ENCODE data around the gene C2. TPM values are rescaled to one million over a fixed set of nuclear protein-coding genes. Genes with fewer than 3 reads are reported as not detected.

C2 gene
- total RNA-seq (1 to 10 TPM; 2.1 to 3.2 TPM), polyA plus RNA-seq (not detected)

DNA sequence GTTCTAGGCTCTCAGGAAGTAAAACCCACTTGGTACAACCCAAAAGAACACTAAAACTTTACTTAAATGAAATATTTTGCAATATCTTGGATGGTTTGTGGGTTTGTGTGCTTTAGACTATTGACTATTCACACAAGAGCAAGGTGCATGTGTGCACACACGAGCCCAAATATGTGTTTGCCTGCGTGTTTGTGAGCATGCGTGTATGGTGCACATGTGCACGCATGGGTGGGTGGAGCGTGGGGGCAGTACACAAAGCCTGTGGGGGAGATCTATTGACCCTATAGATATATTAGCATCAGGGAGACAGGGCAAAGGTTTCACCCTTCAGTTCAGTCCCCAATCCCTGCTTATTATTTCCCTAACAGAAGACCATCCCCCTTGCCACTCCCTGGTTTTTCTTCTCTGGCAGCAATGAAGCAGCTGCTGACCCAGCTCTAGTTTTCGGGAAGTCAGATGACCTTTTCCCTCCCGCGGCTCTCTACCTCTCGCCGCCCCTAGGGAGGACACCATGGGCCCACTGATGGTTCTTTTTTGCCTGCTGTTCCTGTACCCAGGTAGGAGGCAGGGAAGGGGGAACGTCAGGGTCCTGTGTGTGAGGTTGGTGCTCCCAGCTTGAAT lies at the start of gene C2:
C2 (plus strand) TSS at position 476 of the 621 bp plus-strand sequence; CDS start at position 512, 36 bp downstream.
- H3K27me3 ChIP-seq (ENCODE audit: insufficient read depth, low read length) = no peaks in the 10 kb centered on the region
- CTCF ChIA-PET (ENCODE audit: partially characterized antibody) = no interaction called here
- Mint-ChIP-seq H3K9me3 (no peaks in the 10 kb centered on the region), H3K36me3 (no peaks in the 10 kb centered on the region), H3K4me3 (no peak within 1 kb of the TSS), H3K27ac (no peak within 1 kb of the TSS), H3K27me3 (peaks cover 0 to 1% of the 10 kb centered on the region in 2 donors), H3K4me1 (no peaks in the 10 kb centered on the region)
- no peaks in the 10 kb centered on the region for H3K36me3 ChIP-seq (ENCODE audit: insufficient read depth, low read length)
- no peak for DNase-seq
- intact Hi-C loops (cut with micrococcal nuclease) = no loop called here
- H3K27ac ChIP-seq (ENCODE audit: low read depth, low read length) = no peak within 1 kb of the TSS
- H3K4me3 ChIP-seq (ENCODE audit: low read length in 2 of 2) = no peak within 1 kb of the TSS
- no peaks in the 10 kb centered on the region for H3K9me3 ChIP-seq (ENCODE audit: control insufficient read depth in 1 of 2, low read length in 2 of 2)
- POLR2A ChIA-PET (ENCODE audit: partially characterized antibody) = no interaction called here
- H3K4me1 ChIP-seq (ENCODE audit: insufficient read depth, low read length) = no peaks in the 10 kb centered on the region

DNA sequence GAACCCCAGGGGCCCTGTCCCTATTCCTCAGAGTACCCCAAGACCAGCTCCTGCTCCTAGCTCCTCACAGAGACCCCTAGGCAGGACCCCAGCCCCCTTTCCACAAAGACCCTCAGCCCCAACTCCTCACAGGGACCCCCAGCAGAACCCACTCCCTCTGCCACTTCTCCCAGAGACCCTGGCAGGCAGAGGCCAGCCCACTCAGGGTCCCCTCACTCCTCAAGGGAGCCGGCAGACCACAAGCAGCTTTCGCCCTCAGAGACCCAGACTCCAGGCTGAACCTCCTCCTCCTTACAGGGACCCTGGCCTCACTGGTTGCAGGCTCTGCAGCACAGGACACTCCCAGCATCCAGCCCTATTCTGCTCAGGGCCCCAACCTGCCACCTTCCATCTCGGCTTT lies 49.3 kb upstream of the C2 start:
- POLR2A ChIA-PET (ENCODE audit: partially characterized antibody) = no interaction called here
- peak overlapping the region in 1 of 7 donors; percentile 66 for H3K27ac Mint-ChIP-seq
- Histone ChIP-seq H3K27me3 (ENCODE audit: insufficient read depth, low read length) (no peaks in the 10 kb centered on the region), H3K27ac (ENCODE audit: low read depth, low read length) (no peak overlapping the region), H3K4me1 (ENCODE audit: insufficient read depth, low read length) (no peaks in the 10 kb centered on the region), H3K4me3 (ENCODE audit: low read length in 2 of 2) (no peak overlapping the region), H3K36me3 (ENCODE audit: insufficient read depth, low read length) (peaks cover 35% of the 10 kb centered on the region), H3K9me3 (ENCODE audit: control insufficient read depth in 1 of 2, low read length in 2 of 2) (no peaks in the 10 kb centered on the region)
- CTCF ChIA-PET (ENCODE audit: partially characterized antibody) = interaction anchor here (0.7 kb wide), 1 partner anchor 9 kb away, joined by 3 read pairs; no protein-coding TSS in a partner anchor
- no peak overlapping the region for H3K4me3 Mint-ChIP-seq
- H3K4me1 Mint-ChIP-seq = peaks cover 0 to 6% (median 2%) of the 10 kb centered on the region in 4 donors
- no peaks in the 10 kb centered on the region for H3K27me3 Mint-ChIP-seq
- DNase-seq = no peak
- peaks cover 28 to 35% of the 10 kb centered on the region in 2 donors for H3K36me3 Mint-ChIP-seq
- intact Hi-C loops (cut with micrococcal nuclease) = no loop called here
- peaks cover 0 to 2% (median 0%) of the 10 kb centered on the region in 8 donors for H3K9me3 Mint-ChIP-seq

DNA sequence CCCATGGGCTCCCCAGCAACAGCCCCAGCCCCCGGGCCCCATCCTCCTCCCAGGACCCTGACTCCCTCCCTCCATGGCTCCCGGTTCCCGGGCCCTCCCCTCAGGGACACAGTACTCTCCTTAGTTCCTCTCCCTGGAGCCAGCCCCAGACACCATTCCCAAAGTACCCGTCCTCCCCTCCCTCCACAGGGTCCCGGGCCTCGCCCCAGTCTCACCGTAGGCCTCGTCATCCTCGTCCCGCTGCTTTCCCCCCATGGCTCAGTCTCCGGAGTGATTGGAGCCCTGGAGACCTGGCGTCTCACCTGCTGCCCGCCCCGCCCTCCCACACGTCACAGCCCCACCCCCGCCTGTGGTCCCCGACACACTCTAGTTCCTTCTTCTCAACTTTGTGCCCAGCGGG lies 48.8 kb upstream of the C2 start, which contains the start of gene SLC44A4:
SLC44A4 (minus strand) TSS at position 272 of the 400 bp plus-strand sequence; CDS start at position 255, 17 bp downstream.
- Histone ChIP-seq H3K27me3 (ENCODE audit: insufficient read depth, low read length) (no peaks in the 10 kb centered on the region), H3K36me3 (ENCODE audit: insufficient read depth, low read length) (peaks cover 40% of the 10 kb centered on the region), H3K4me1 (ENCODE audit: insufficient read depth, low read length) (no peaks in the 10 kb centered on the region), H3K27ac (ENCODE audit: low read depth, low read length) (no peak within 1 kb of the TSS), H3K4me3 (ENCODE audit: low read length in 2 of 2) (no peak within 1 kb of the TSS), H3K9me3 (ENCODE audit: control insufficient read depth in 1 of 2, low read length in 2 of 2) (no peaks in the 10 kb centered on the region)
- H3K4me3 Mint-ChIP-seq = no peak within 1 kb of the TSS
- H3K27me3 Mint-ChIP-seq = no peaks in the 10 kb centered on the region
- ChIA-PET CTCF (ENCODE audit: partially characterized antibody) (interaction anchor here (0.7 kb wide), 1 partner anchor 9 kb away, joined by 3 read pairs; no protein-coding TSS in a partner anchor), POLR2A (ENCODE audit: partially characterized antibody) (no interaction called here)
- peaks cover 0 to 2% (median 0%) of the 10 kb centered on the region in 8 donors for H3K9me3 Mint-ChIP-seq
- H3K36me3 Mint-ChIP-seq = peaks cover 28 to 39% of the 10 kb centered on the region in 2 donors
- H3K4me1 Mint-ChIP-seq = peaks cover 0 to 6% (median 2%) of the 10 kb centered on the region in 4 donors
- intact Hi-C loops (cut with micrococcal nuclease) = no loop called here
- H3K27ac Mint-ChIP-seq = peak within 1 kb of the TSS in 1 of 7 donors; percentile 66
- DNase-seq = no peak

DNA sequence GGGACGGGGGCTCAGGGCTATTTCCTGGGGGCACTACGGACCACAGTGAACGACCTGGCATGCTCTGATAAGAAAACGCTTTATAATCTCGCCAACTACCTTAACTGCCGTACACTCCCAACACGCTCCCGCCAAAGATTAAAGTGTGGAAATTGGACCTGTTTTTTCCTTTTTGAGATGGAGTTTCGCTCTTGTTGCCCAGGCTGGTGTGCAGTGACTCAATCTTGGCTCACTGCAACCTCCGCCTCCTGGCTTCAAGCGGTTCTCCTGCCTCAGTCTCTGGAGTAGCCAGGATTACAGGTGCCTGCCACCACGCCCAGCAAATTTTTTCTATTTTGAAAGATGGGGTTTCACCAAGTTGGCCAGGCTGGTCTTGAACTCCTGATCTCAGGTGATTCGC lies 48.4 kb upstream of the C2 start:
- peaks cover 0 to 6% (median 2%) of the 10 kb centered on the region in 4 donors for H3K4me1 Mint-ChIP-seq
- Histone ChIP-seq H3K4me1 (ENCODE audit: insufficient read depth, low read length) (no peaks in the 10 kb centered on the region), H3K36me3 (ENCODE audit: insufficient read depth, low read length) (peaks cover 44% of the 10 kb centered on the region), H3K9me3 (ENCODE audit: control insufficient read depth in 1 of 2, low read length in 2 of 2) (no peaks in the 10 kb centered on the region), H3K27me3 (ENCODE audit: insufficient read depth, low read length) (no peaks in the 10 kb centered on the region), H3K4me3 (ENCODE audit: low read length in 2 of 2) (no peak overlapping the region), H3K27ac (ENCODE audit: low read depth, low read length) (no peak overlapping the region)
- no peaks in the 10 kb centered on the region for H3K27me3 Mint-ChIP-seq
- ChIA-PET POLR2A (ENCODE audit: partially characterized antibody) (no interaction called here), CTCF (ENCODE audit: partially characterized antibody) (no interaction called here)
- no peak overlapping the region for H3K27ac Mint-ChIP-seq
- intact Hi-C loops (cut with micrococcal nuclease) = no loop called here
- H3K4me3 Mint-ChIP-seq = no peak overlapping the region
- peaks cover 0 to 2% (median 0%) of the 10 kb centered on the region in 8 donors for H3K9me3 Mint-ChIP-seq
- peaks cover 28 to 43% of the 10 kb centered on the region in 2 donors for H3K36me3 Mint-ChIP-seq
- no peak for DNase-seq

DNA sequence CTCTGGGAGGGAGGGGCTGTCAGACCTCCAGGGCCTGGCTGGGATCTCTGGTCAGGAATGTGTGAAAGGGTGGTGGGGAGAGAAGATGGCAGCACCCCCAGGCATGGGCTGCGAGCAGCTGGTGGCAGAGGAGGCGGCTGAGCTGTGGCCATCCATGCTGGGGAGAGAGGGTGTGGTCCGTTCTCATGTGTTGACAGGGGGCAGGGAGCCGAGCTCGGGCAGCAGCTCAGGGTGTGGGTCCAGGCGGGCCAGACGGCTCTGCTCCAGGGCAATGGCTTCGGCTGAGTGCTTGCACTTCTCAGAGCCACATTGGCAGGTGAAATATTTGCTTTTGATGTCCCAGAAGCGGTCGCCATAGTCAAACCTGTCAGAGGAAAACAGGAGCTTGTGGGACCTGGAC lies 47.6 kb upstream of the C2 start:
- Mint-ChIP-seq H3K4me1 (peaks cover 0 to 6% (median under 1%) of the 10 kb centered on the region in 4 donors), H3K36me3 (peaks cover 28 to 47% of the 10 kb centered on the region in 2 donors), H3K27ac (no peak overlapping the region), H3K4me3 (no peak overlapping the region), H3K27me3 (no peaks in the 10 kb centered on the region), H3K9me3 (peaks cover 0 to 2% (median 0%) of the 10 kb centered on the region in 8 donors)
- ChIA-PET POLR2A (ENCODE audit: partially characterized antibody) (interaction anchor here (1.0 kb wide), 1 partner anchor 17 kb away, joined by 3 read pairs; the partner anchor contains the start of gene NEU1), CTCF (ENCODE audit: partially characterized antibody) (interaction anchor here (0.6 kb wide), 1 partner anchor 11 kb away, joined by 3 read pairs; no protein-coding TSS in a partner anchor)
- Histone ChIP-seq H3K4me3 (ENCODE audit: low read length in 2 of 2) (no peak overlapping the region), H3K27me3 (ENCODE audit: insufficient read depth, low read length) (no peaks in the 10 kb centered on the region), H3K9me3 (ENCODE audit: control insufficient read depth in 1 of 2, low read length in 2 of 2) (no peaks in the 10 kb centered on the region), H3K27ac (ENCODE audit: low read depth, low read length) (no peak overlapping the region), H3K36me3 (ENCODE audit: insufficient read depth, low read length) (peaks cover 50% of the 10 kb centered on the region), H3K4me1 (ENCODE audit: insufficient read depth, low read length) (no peaks in the 10 kb centered on the region)
- DNase-seq = no peak
- intact Hi-C loops (cut with micrococcal nuclease) = no loop called here

DNA sequence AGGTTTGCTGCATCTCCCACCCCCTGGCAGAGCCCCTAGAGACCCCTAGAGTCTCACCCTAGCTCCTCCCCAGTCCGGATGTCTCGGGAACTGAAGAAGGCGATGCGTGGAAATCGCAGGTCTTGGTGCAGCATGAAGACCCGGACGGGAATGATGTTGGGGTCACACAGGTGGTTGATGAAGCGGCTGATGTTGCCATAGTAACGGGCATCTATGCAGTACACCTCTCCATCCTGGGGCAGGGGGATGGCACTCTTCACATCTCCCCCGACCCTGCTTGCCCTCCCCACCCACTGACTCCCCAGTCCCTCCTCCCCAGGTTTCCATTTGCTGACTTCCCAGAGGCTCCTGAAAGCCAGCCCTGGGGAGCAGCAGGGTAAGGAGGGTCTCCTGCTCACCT lies 46.9 kb upstream of the C2 start:
- no peaks in the 10 kb centered on the region for H3K27me3 ChIP-seq (ENCODE audit: insufficient read depth, low read length)
- POLR2A ChIA-PET (ENCODE audit: partially characterized antibody) = interaction anchor here (1.0 kb wide), 1 partner anchor 18 kb away, joined by 3 read pairs; the partner anchor contains the start of gene NEU1
- CTCF ChIA-PET (ENCODE audit: partially characterized antibody) = interaction anchor here (0.6 kb wide), 1 partner anchor 10 kb away, joined by 3 read pairs; no protein-coding TSS in a partner anchor
- DNase-seq = no peak
- H3K4me3 ChIP-seq (ENCODE audit: low read length in 2 of 2) = no peak overlapping the region
- Mint-ChIP-seq H3K27ac (no peak overlapping the region), H3K4me3 (no peak overlapping the region), H3K36me3 (peaks cover 34 to 52% of the 10 kb centered on the region in 2 donors), H3K9me3 (peaks cover 0 to 2% (median 0%) of the 10 kb centered on the region in 8 donors), H3K27me3 (no peaks in the 10 kb centered on the region), H3K4me1 (peaks cover 0 to 4% (median under 1%) of the 10 kb centered on the region in 4 donors)
- no peaks in the 10 kb centered on the region for H3K9me3 ChIP-seq (ENCODE audit: control insufficient read depth in 1 of 2, low read length in 2 of 2)
- peaks cover 51% of the 10 kb centered on the region for H3K36me3 ChIP-seq (ENCODE audit: insufficient read depth, low read length)
- H3K27ac ChIP-seq (ENCODE audit: low read depth, low read length) = no peak overlapping the region
- no peaks in the 10 kb centered on the region for H3K4me1 ChIP-seq (ENCODE audit: insufficient read depth, low read length)
- intact Hi-C loops (cut with micrococcal nuclease) = no loop called here

DNA sequence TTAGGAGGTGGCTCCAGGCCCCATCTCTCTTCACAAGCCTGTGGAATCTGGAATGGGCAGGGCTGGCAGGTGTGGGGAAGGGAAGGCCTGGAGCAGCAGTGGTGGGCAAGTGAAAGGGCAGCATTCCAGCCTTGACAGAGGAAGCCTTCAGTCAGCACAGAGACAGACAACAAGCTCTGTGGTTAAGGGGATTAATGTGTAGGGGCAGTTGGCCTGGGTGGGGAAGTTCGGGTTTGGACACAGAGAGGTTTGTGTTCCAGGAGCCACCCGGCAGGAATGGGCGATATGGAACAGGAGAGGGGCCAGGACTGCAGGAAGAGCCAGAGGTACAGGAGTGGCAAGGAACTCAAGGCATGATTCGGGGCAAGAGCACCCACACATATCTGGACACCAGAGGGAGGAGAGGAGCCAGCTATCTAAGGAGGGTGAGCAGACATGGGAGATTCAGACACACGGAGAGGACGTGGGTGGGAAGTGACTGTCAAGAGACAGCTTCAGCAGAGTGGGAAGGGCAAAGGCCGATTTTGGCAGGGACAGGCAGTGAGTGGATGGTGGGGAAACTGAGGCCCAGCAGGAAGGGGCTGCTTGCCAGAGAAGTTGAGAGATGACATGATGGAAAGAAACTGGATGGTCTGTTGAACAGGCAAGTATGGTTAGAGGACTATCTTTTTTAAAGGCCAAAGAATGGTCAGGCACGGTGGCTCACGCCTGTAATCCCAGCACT lies 46.2 kb upstream of the C2 start:
- H3K4me1 Mint-ChIP-seq = peaks cover 0 to 4% (median 0%) of the 10 kb centered on the region in 4 donors
- H3K9me3 Mint-ChIP-seq = peaks cover 0 to 2% (median 0%) of the 10 kb centered on the region in 8 donors
- no peaks in the 10 kb centered on the region for H3K4me1 ChIP-seq (ENCODE audit: insufficient read depth, low read length)
- intact Hi-C loops (cut with micrococcal nuclease) = no loop called here
- peaks cover 51% of the 10 kb centered on the region for H3K36me3 ChIP-seq (ENCODE audit: insufficient read depth, low read length)
- peak overlapping the region in 2 of 7 donors; percentile 17 to 60 for H3K27ac Mint-ChIP-seq
- peaks cover 40 to 59% of the 10 kb centered on the region in 2 donors for H3K36me3 Mint-ChIP-seq
- H3K27me3 ChIP-seq (ENCODE audit: insufficient read depth, low read length) = no peaks in the 10 kb centered on the region
- ChIA-PET POLR2A (ENCODE audit: partially characterized antibody) (no interaction called here), CTCF (ENCODE audit: partially characterized antibody) (no interaction called here)
- DNase-seq = no peak
- no peaks in the 10 kb centered on the region for H3K27me3 Mint-ChIP-seq
- H3K27ac ChIP-seq (ENCODE audit: low read depth, low read length) = no peak overlapping the region
- H3K4me3 ChIP-seq (ENCODE audit: low read length in 2 of 2) = no peak overlapping the region
- no peaks in the 10 kb centered on the region for H3K9me3 ChIP-seq (ENCODE audit: control insufficient read depth in 1 of 2, low read length in 2 of 2)
- no peak overlapping the region for H3K4me3 Mint-ChIP-seq
